WI38 (cell line): Measurements from ENCODE around the gene IL1RAPL2.
"Not testable (repeated sequence)": the region's sequence is repeated elsewhere in the genome, so short reads cannot be mapped to it uniquely, and the experiment has no call there.

Experiments
- H3K4me3 ChIP-seq: 2 replicates; pipeline ENCODE4 v1.5.1; 2011; ENCODE audit warnings: low read depth, mild to moderate bottlenecking, control low read depth, low read length
- CTCF ChIP-seq: IDR thresholded peaks from 2 replicates; pipeline ENCODE4 v1.5.1; 2012; ENCODE audit warnings: low read depth, mild to moderate bottlenecking, control low read depth, low read length

IL1RAPL2 gene

GRCh38 chrX:105211066-105211575 is 645.1 kb downstream of the IL1RAPL2 start:
- no peak for TF ChIP-seq CTCF
- no peak overlapping the region for H3K4me3 ChIP-seq

DNA sequence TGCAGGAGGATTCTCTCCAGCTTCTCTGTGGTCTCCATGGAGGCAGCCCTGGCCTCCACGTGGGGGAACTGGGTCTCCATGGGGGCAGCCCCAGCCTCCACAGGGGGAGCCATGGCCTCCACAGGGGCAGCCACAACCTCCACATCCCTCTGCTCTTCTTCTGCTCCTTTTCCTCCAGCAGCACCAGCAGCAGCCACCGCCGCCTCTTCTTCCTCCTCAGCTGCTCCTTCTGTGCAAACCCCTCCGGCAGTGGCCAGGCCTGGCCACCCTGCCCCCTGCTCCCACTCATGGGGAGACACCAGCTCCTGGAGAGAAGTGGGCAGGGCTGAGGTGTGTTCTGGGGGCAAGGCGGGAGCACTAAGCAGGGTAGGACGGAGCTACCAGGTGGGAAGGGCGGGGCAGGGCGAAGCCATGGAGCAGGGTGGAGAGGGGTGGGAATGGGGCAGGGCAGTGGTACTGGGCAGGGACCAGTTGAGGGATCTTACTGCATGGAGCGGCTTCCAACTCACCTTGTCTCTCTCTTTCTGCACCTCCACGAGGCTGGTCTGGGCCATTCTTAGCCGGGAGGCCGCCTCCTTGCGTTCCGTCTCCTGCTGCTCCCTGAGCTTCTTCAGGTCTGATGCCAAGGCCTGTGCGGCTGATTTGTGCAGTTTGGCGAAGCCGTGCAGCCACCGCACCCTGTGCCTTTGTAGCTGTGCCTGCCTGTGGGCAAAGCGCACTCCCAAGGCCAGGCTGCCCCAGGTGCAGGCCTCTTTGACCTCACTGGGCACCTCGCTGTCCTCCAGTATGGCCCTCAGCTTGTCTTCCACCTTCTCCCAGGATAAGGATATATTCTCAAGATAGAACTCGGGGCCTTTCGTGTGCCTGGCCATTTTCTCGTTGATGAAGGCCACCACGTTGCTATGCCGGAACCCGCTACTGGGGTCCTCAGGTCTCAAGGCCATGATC is 653.7 kb downstream of the IL1RAPL2 start:
- TF ChIP-seq CTCF, result no peak
- no peak overlapping the region for H3K4me3 ChIP-seq

GRCh38 chrX:105220636-105221035 is 654.6 kb downstream of the IL1RAPL2 start, which contains the start of gene TEX13A:
Gene TEX13A, minus strand, starts transcription at chrX:105220694. Its CDS starts 297 bp downstream, at chrX:105220397.
- H3K4me3 ChIP-seq, result no peak within 1 kb of the TSS
- TF ChIP-seq CTCF, result no peak

GRCh38 chrX:105221374-105221773 is 655.4 kb downstream of the IL1RAPL2 start:
- TF ChIP-seq CTCF, result no peak
- H3K4me3 ChIP-seq, result no peak overlapping the region

DNA sequence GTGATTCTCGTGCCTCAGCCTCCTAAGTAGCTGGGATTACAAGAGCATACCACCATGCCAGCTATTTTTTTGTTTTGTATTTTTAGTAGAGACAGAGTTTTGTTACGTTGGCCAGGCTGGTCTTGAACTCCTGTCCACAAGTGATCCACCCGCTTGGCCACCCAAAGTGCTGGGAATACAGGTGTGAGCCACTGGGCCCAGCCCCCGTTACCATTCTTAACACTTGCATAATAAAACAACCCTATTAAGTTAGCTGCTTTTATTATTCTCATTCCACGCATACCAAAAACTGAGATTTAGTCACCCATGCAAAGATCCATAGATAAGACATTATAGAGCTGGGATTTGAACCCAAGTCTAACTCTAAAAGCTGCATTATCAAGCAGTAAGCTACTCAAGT is 660.5 kb downstream of the IL1RAPL2 start:
- no peak for TF ChIP-seq CTCF
- no peak overlapping the region for H3K4me3 ChIP-seq

DNA sequence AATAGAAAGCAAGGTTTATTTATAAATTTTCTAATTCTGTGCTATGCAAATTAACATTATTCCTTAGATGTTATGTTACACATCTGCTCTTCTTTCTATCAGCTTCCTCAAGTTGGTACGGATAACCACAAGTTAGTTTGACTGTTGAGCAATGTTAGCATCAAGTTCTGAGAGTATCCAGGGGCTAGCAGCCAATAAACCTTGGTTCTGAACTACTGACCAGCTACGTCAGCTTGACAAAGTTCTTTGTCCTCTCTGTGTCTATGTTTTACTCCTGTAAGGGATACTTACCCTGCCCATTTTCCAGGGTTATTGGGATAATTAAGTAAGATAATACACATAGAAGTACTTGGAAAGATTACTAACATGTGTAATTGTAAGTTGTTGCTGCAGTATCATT is 662.6 kb downstream of the IL1RAPL2 start:
- no peak overlapping the region for H3K4me3 ChIP-seq
- TF ChIP-seq CTCF, result no peak

DNA sequence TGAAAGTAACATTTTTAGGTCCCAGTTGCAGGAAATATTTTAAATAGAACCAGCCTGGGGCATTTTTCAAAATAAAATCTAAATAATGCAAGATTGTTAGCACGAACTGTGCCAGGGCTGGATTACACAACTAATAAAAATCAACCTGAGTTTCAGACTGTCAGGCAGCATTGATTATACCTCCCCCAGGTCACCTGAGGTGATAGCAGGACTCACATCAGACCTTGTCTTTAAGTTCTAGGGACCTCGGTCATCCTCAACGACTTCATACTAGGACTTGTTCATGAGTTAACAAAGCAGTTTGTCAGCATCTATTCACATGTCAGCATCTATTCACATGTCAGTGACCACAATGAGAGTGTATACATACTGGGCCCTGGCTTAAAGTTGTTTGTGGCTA is 663.1 kb downstream of the IL1RAPL2 start:
- no peak overlapping the region for H3K4me3 ChIP-seq
- TF ChIP-seq CTCF, result no peak

DNA sequence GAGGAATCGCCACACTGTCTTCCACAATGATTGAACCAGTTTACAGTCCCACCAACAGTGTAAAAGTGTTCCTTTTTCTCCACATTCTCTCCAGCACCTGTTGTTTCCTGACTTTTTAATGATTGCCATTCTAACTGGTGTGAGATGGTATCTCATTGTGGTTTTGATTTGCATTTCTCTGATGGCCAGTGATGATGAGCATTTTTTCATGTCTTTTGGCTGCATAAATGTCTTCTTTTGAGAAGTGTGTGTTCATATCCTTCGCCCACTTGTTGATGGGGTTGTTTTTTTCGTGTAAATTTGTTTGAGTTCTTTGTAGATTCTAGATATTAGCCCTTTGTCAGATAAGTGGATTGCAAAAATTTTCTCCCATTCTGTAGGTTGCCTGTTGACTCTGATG is 671.4 kb downstream of the IL1RAPL2 start:
- H3K4me3 ChIP-seq, result not testable (repeated sequence)
